GM18873 (cell line): ENCODE data around the gene RHEX.
"Not testable (repeated sequence)": the region's sequence is repeated elsewhere in the genome, so short reads cannot be mapped to it uniquely, and the experiment has no call there.

Experiments
- ATAC-seq: cut with Tn5 transposase; IDR thresholded peaks from one replicate; pipeline ENCODE4 v1.9.1; 2021; ENCODE audit warnings: mild to moderate bottlenecking, moderate library complexity, moderate number of reproducible peaks; ENCODE audit not compliant: unreplicated experiment, low FRiP score

Gene RHEX, protein sequence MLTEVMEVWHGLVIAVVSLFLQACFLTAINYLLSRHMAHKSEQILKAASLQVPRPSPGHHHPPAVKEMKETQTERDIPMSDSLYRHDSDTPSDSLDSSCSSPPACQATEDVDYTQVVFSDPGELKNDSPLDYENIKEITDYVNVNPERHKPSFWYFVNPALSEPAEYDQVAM

DNA sequence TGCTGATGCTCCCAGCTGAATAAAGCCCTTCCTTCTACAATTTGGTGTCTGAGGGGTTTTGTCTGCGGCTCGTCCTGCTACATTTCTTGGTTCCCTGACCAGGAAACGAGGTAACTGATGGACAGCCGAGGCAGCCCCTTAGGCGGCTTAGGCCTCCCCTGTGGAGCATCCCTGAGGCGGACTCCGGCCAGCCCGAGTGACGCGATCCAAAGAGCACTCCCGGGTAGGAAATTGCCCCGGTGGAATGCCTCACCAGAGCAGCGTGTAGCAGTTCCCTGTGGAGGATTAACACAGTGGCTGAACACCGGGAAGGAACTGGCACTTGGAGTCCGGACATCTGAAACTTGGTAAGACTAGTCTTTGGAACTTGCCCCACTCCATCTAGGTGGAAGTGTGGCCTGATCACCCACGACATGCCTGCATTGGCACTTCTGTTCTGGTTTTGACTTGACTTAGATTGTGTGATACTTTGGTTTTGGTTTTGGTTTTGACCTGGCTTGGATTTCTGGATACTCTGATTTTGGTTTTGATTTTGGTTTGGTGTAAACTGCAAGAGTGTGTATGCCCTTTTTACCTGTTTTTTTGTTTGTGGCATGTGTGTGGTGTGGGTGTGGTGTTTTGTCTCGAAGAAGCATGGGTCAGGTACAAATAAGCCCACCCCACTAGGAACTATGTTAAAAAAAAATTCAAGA lies at the start of gene RHEX:
RHEX (plus strand) TSS at position 255 of the 692 bp plus-strand sequence. CDS start 44,656 bp downstream, outside the sequence.
- not testable (repeated sequence) for ATAC-seq

GRCh38 chr1:206003854-206004800 lies 48.8 kb upstream of the RHEX start:
- ATAC-seq = no peak

GRCh38 chr1:206004826-206005225 lies 48.1 kb upstream of the RHEX start:
- ATAC-seq = no peak

GRCh38 chr1:206005234-206005633 lies 47.7 kb upstream of the RHEX start:
- ATAC-seq = no peak

DNA sequence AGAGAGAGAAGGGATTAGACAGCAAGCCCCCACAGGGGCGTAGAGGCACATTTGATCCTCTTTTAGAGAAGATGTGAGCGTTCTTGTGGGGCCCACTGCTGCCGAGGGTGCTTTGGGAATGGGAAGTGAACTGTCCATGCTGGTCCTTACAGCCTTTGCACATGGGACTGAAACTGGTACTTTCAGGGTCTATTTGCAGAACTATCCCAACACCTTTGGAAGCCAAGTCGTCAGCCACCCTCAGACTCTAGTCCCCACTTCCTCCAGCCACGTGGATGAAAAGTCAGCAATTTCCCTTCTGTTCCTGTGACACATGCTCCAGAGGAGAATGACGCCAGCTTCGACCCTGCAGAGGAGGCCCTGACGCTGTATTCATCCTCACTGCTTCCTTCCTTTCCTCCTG lies 47.2 kb upstream of the RHEX start:
- no peak for ATAC-seq

DNA sequence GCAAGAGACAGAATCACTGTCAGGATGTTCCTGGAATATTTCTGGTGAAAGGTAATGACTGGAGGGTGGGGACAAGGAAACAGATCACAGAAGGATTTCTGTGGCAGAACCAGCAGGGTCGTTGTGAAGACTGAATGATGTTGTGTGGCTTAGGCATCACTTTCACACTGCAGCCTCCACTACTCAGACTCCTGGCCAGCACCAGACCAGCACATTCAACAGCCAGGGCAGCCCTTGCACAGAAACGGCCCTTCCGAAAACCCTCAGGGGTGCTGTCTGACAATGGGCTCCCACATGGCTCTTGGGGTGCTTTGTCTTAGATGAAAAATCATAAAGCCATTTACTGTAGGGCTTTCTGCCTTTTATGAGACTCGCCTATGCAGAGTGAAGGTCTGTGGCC lies 46.0 kb upstream of the RHEX start:
- no peak for ATAC-seq

- no peak for ATAC-seq
These were observed 42.9 kb upstream of the RHEX start for GRCh38 chr1:206010060-206010459.

DNA sequence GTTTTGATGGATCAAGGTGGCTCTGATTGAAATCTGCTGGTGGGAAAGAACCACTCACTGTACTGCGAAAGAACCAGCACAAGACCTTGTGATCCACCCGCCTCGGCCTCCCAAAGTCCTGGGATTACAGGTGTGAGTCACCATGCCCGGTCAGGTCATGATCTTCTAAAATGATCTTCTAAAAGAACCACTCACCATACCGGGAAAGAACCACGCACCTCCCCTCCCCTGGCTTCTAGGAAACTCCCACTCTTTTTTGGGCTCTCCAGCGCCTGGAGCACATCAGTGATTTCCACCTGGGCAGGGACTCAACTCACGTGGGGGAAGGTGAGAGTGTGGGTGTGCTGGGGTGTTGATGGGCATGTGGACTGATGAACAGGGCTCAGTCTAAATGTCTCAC lies 41.9 kb upstream of the RHEX start:
- no peak for ATAC-seq

GRCh38 chr1:206012086-206012859 lies 40.7 kb upstream of the RHEX start:
- ATAC-seq = peak; percentile 93

- no peak for ATAC-seq
These were observed 39.8 kb upstream of the RHEX start for GRCh38 chr1:206013026-206013795.

- ATAC-seq = no peak
These were observed 38.4 kb upstream of the RHEX start for GRCh38 chr1:206014601-206015000.

- no peak for ATAC-seq
These were observed 37.9 kb upstream of the RHEX start for GRCh38 chr1:206015071-206015470.

DNA sequence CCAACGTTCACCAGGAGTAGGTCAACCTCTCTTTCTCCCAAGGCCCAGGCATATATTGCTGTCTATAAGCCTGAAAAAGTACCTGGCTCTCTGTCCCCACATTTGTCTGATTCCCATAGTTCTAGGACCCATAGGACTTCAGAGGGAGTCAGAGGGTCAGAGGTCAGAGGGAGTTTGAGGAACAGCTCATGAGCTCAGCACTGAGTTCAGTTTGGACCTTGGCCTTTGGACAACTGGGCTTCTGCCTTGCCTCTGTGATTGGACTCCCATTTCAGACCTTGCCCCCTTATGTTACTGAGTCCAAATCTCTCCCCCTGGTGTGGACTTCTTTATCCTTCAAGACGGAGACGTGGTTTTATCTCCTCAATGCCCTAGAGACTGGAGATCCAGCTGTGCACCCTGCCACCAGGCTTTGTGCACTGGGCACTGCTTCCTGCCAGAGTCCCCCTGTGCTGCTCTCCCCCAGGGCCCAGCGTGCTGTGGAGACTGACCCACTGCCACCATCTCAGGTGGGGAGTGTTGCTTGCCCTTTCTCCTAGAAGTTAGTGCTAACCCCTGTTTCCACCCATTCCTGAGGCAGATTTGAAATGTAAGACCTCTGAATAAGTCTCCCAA lies 32.5 kb upstream of the RHEX start:
- ATAC-seq = no peak

- no peak for ATAC-seq
These were observed 31.9 kb upstream of the RHEX start for GRCh38 chr1:206021008-206021625.

DNA sequence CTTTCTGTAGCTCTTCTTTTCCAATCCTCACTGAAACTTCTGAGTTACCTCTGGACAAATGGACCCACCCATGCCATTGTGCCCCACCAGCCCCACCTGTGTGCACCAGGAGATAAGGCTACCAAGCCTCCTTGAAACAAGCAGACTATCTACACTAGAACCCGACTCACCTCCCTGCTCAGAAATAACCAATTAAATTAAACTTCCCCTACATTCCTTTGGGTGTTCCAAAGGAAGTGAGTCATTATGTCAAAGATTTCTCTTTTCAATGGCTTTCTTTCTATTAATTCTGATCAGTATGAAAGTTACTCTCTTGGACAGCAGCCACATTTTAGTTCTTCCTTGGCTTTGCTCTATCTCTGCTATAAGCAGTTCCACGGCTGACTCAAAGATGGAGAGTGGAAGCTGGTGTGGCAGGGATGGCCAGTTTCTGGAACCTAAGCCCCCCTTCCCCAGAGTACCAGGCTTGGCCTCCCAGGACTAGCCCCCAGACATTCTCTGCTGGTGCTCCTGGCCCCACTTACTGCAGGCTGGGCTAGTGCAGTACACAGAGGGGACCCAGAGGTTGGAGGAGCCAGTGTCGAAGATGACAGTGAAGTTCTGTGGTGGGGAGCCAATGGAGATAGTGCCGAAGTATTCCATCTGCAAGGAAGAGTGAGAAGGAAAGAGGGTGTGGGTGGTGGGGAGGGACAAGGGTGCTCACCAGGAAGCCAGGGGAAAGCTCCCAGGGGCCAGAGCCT lies 31.2 kb upstream of the RHEX start:
- no peak for ATAC-seq

DNA sequence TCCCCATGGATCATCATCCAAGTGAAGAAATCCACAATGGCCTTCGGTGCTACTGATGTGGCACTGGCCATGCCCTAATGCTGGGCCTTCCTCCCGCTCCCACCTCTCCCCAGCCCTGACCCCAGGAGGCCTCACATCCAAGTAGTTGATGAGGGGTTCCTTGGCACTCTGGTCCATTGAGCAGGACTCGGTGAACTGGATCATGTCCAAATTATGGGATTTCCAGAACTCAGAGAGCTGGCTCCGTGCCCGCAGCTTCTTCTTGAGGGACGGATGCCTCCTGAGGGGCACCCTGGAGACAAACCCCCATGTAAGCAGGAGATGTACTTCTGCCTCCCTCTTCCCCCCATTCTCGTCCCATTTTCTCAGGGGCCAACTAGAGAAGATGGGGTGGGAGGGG lies 30.2 kb upstream of the RHEX start:
- no peak for ATAC-seq

DNA sequence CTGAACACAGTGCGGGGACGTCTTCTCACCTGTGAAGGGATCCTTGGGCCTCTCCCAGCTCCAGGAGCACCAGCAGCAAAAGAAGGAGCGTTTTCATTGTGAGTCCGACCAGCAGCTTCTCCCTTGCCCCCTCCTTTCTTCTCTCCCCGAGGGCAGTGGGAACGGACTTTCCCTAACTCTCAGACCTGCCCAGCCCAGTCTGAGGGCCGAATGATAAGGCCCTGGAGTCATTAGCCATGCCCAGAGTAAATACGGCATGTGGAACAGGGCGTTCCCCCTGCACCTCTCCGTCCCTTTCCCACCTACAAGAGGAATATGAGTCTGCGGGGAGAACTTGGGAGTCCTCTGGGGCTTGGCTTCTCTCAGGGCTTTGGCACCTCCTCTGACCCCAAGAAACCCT lies 29.3 kb upstream of the RHEX start, which contains the start of gene CTSE:
CTSE (minus strand) TSS at position 201 of the 400 bp plus-strand sequence; CDS start at position 97, 104 bp downstream.
- no peak for ATAC-seq

DNA sequence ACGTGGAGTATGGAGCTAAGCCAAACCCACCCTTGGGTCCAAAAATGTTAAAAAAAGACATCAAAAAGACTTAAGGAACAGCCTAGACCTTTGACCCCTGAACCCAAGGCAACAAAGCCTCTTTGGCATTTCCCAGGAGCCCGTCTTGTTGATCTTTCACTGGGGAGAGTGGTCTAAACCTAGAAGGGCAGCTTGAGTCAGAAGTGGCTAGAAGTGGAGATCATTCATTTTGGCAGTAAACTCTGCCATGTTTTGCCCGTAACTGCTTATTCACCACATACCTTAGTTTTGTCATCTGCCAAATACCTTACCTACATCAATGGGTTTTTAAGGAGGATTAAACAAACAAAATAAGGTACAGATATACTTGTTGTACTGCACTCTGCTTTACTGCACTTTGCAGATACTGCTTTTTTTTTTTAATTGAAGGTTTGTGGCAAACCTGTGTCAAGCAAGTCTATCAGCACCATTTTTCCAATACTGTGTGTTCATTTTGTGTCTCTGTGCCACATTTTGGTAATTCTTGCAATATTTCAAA lies 27.6 kb upstream of the RHEX start:
- no peak for ATAC-seq
